Activated gamma-delta T cell (primary cell): Measurements from ENCODE around the gene PRAC2.
"Not testable (repeated sequence)": the region's sequence is repeated elsewhere in the genome, so short reads cannot be mapped to it uniquely, and the experiment has no call there.

Experiments
- DNase-seq: peaks from one replicate; lab custom pipeline; 2025; lab: John Stamatoyannopoulos, UW
- total RNA-seq, 2 donors: gene quantifications; one replicate each; lab custom pipeline; 2026; lab: John Stamatoyannopoulos, UW

PRAC2 gene
- 0 reads per million in 2 donors for total RNA-seq

GRCh38 chr17:48722915-48723422, at the start of gene PRAC2:
TSS of gene PRAC2 (plus strand) at chr17:48723185. CDS start at chr17:48724411, 1,226 bp downstream.
- DNase-seq = no peak

- DNase-seq = no peak
These were observed 45.9 kb upstream of the PRAC2 start for GRCh38 chr17:48676963-48677558.

- peak; percentile 38 for DNase-seq
These were observed 44.6 kb upstream of the PRAC2 start for GRCh38 chr17:48678141-48678971.

GRCh38 chr17:48679385-48680096, 43.4 kb upstream of the PRAC2 start:
- no peak for DNase-seq

- DNase-seq = no peak
These were observed 41.4 kb upstream of the PRAC2 start for GRCh38 chr17:48681609-48682008.

GRCh38 chr17:48690655-48691054, 32.3 kb upstream of the PRAC2 start:
- no peak for DNase-seq

GRCh38 chr17:48692049-48692448, 30.9 kb upstream of the PRAC2 start:
- no peak for DNase-seq

GRCh38 chr17:48693178-48693577, 29.8 kb upstream of the PRAC2 start:
- DNase-seq = no peak

GRCh38 chr17:48701864-48702532, 21.0 kb upstream of the PRAC2 start:
- DNase-seq = no peak

GRCh38 chr17:48704361-48705248, 18.4 kb upstream of the PRAC2 start:
- DNase-seq = no peak

GRCh38 chr17:48711128-48711527, 11.9 kb upstream of the PRAC2 start:
- DNase-seq = no peak

- no peak for DNase-seq
These were observed 7.2 kb upstream of the PRAC2 start for GRCh38 chr17:48715496-48716399.

GRCh38 chr17:48716549-48716948, 6.4 kb upstream of the PRAC2 start:
- DNase-seq = not testable (repeated sequence)

GRCh38 chr17:48717367-48718226, 5.4 kb upstream of the PRAC2 start:
- DNase-seq = no peak

- DNase-seq = no peak
These were observed 4.7 kb upstream of the PRAC2 start for GRCh38 chr17:48718227-48718760.

- no peak for DNase-seq
These were observed 4.0 kb upstream of the PRAC2 start for GRCh38 chr17:48718761-48719641.

GRCh38 chr17:48719642-48720265, 3.2 kb upstream of the PRAC2 start:
- no peak for DNase-seq
